Neutrophil (primary cell): ENCODE data around the gene GPRIN1.
A peak's percentile ranks its signal among the peaks of the same experiment; 100 is the strongest.

Experiments used
- H3K27ac ChIP-seq: fragments of 200-600 bp; sonication (generic); 2 replicates; pipeline ENCODE4 v1.5.1; 2016; ENCODE audit warnings: mild to moderate bottlenecking, moderate library complexity
- H3K27me3 ChIP-seq: fragments of 200-600 bp; sonication (generic); 2 replicates; pipeline ENCODE4 v1.6.0; 2016; ENCODE audit warnings: mild to moderate bottlenecking
- H3K36me3 ChIP-seq: fragments of 200-600 bp; sonication (generic); 2 replicates; pipeline ENCODE4 v1.5.1; 2017
- H3K4me1 ChIP-seq, 2 experiments: fragments of 200-600 bp in 1 of 2; sonication (generic) in 1 of 2; 1 replicate in 1 of 2; 2 replicates in 1 of 2; pipeline versions ENCODE4 v1.5.1 to v1.6.1; 2013 to 2016; ENCODE audit warnings: low read depth in 1 of 2, low read length in 1 of 2, mild to moderate bottlenecking in 1 of 2, moderate library complexity in 1 of 2; ENCODE audit not compliant: control insufficient read depth in 1 of 2, insufficient read depth in 1 of 2
- H3K4me3 ChIP-seq, 2 experiments: fragments of 200-600 bp in 1 of 2; sonication (generic) in 1 of 2; 1 replicate in 1 of 2; 2 replicates in 1 of 2; pipeline ENCODE4 v1.5.1; 2013 to 2016; ENCODE audit warnings: low read depth in 1 of 2, low read length in 1 of 2, mild to moderate bottlenecking in 1 of 2, moderate library complexity in 1 of 2
- H3K9me3 ChIP-seq: fragments of 200-600 bp; sonication (generic); 2 replicates; pipeline ENCODE4 v1.5.1; 2016
- CTCF ChIP-seq: fragments of 200-600 bp; sonication (generic); IDR thresholded peaks from 2 replicates; pipeline ENCODE4 v1.5.1; 2016; ENCODE audit warnings: antibody characterized with exemption

Gene GPRIN1

GRCh38 chr5:176577312-176578176 lies 32.4 kb downstream of the GPRIN1 start:
- Histone ChIP-seq H3K27me3 (peaks cover 5% of the 10 kb centered on the region), H3K4me3 (no peak overlapping the region), H3K9me3 (no peaks in the 10 kb centered on the region), H3K36me3 (no peaks in the 10 kb centered on the region), H3K27ac (no peak overlapping the region), H3K4me1 (peaks cover 0 to 6% of the 10 kb centered on the region in 2 experiments)
- no peak for TF ChIP-seq CTCF

- H3K27me3 ChIP-seq: peaks cover 16% of the 10 kb centered on the region
- peaks cover 0 to 6% of the 10 kb centered on the region in 2 experiments for H3K4me1 ChIP-seq
- no peak overlapping the region for H3K4me3 ChIP-seq
- H3K36me3 ChIP-seq: no peaks in the 10 kb centered on the region
- no peaks in the 10 kb centered on the region for H3K9me3 ChIP-seq
- no peak for TF ChIP-seq CTCF
- no peak overlapping the region for H3K27ac ChIP-seq
Measured at GRCh38 chr5:176575488-176576422, 34.2 kb downstream of the GPRIN1 start.

GRCh38 chr5:176575066-176575465 lies 34.9 kb downstream of the GPRIN1 start:
- no peaks in the 10 kb centered on the region for H3K36me3 ChIP-seq
- peaks cover 16% of the 10 kb centered on the region for H3K27me3 ChIP-seq
- no peak overlapping the region for H3K27ac ChIP-seq
- TF ChIP-seq CTCF: no peak
- peaks cover 0 to 6% of the 10 kb centered on the region in 2 experiments for H3K4me1 ChIP-seq
- no peak overlapping the region for H3K4me3 ChIP-seq
- H3K9me3 ChIP-seq: no peaks in the 10 kb centered on the region

- H3K36me3 ChIP-seq: no peaks in the 10 kb centered on the region
- peaks cover 0 to 6% of the 10 kb centered on the region in 2 experiments for H3K4me1 ChIP-seq
- no peak overlapping the region for H3K27ac ChIP-seq
- peaks cover 16% of the 10 kb centered on the region for H3K27me3 ChIP-seq
- H3K9me3 ChIP-seq: no peaks in the 10 kb centered on the region
- no peak for TF ChIP-seq CTCF
- H3K4me3 ChIP-seq: no peak overlapping the region
Measured at GRCh38 chr5:176574297-176574591, 35.7 kb downstream of the GPRIN1 start.

GRCh38 chr5:176573564-176574296 lies 36.2 kb downstream of the GPRIN1 start:
- H3K4me1 ChIP-seq: peaks cover 0 to 6% of the 10 kb centered on the region in 2 experiments
- no peak overlapping the region for H3K4me3 ChIP-seq
- TF ChIP-seq CTCF: peak; percentile 74
- H3K9me3 ChIP-seq: no peaks in the 10 kb centered on the region
- no peak overlapping the region for H3K27ac ChIP-seq
- peaks cover 16% of the 10 kb centered on the region for H3K27me3 ChIP-seq
- H3K36me3 ChIP-seq: no peaks in the 10 kb centered on the region
